HepG2 (cell line): ENCODE results near the gene SPAG9. TPM values are rescaled to one million over a fixed set of nuclear protein-coding genes. Genes with fewer than 3 reads are reported as not detected.

Source experiments
- KAT7 ChIP-seq: IDR thresholded peaks from 2 replicates; pipeline ENCODE4 v1.6.1; 2018; ENCODE audit warnings: borderline replicate concordance, missing compliant biosample characterization
- MEIS2 ChIP-seq: sonication (generic); formaldehyde crosslinking; IDR thresholded peaks from 2 replicates; pipeline ENCODE4 v1.9.0; 2021; ENCODE audit warnings: mild to moderate bottlenecking, missing genetic modification reagents
- MNT ChIP-seq: fragments of 450-650 bp; IDR thresholded peaks from 2 replicates; pipeline ENCODE4 v1.6.1; 2016
- MTA3 ChIP-seq: sonication (generic); formaldehyde crosslinking; IDR thresholded peaks from 2 replicates; pipeline ENCODE4 v1.4.0; 2020; ENCODE audit warnings: missing genetic modification reagents
- NR2F1 ChIP-seq, 2 experiments: fragments of 450-650 bp in 1 of 2; formaldehyde crosslinking in 1 of 2; IDR thresholded peaks; 2 replicates each; pipeline versions ENCODE4 v1.5.0 to v1.6.1; 2016 to 2020; ENCODE audit warnings: mild to moderate bottlenecking in 1 of 2, missing compliant biosample characterization in 1 of 2, missing genetic modification reagents in 1 of 2, moderate library complexity in 1 of 2
- POLR2G ChIP-seq: fragments of 200-400 bp; formaldehyde crosslinking; IDR thresholded peaks from 2 replicates; pipeline ENCODE4 v1.6.1; 2018; ENCODE audit warnings: mild to moderate bottlenecking, low read depth, low read length, moderate library complexity
- SRF ChIP-seq: IDR thresholded peaks from 2 replicates; pipeline ENCODE4 v1.6.1; 2011; ENCODE audit warnings: mild to moderate bottlenecking, low read depth, low read length, moderate library complexity
- SYNCRIP ChIP-seq: fragments of 200-400 bp; formaldehyde crosslinking; IDR thresholded peaks from 2 replicates; pipeline ENCODE4 v1.6.1; 2018; ENCODE audit warnings: mild to moderate bottlenecking, low read depth, low read length; ENCODE audit not compliant: insufficient read depth
- TIGD3 ChIP-seq: sonication (generic); formaldehyde crosslinking; IDR thresholded peaks from 2 replicates; pipeline ENCODE4 v1.5.1; 2020; ENCODE audit warnings: mild to moderate bottlenecking, missing genetic modification reagents, borderline replicate concordance
- USF2 ChIP-seq, 2 experiments: sonication (generic) in 1 of 2; formaldehyde crosslinking in 1 of 2; IDR thresholded peaks; 2 replicates each; pipeline versions ENCODE4 v1.5.1 to v1.6.1; 2011 to 2020; ENCODE audit warnings: borderline replicate concordance in 1 of 2, low read depth in 1 of 2, low read length in 1 of 2, mild to moderate bottlenecking in 1 of 2, missing genetic modification reagents in 1 of 2, moderate library complexity in 1 of 2
- ZBED4 ChIP-seq: sonication (generic); formaldehyde crosslinking; IDR thresholded peaks from 2 replicates; pipeline ENCODE4 v1.4.0; 2020; ENCODE audit warnings: missing genetic modification reagents, borderline replicate concordance
- ZFP41 ChIP-seq: sonication (generic); formaldehyde crosslinking; IDR thresholded peaks from 2 replicates; pipeline ENCODE4 v1.4.0; 2020; ENCODE audit warnings: mild to moderate bottlenecking, missing genetic modification reagents, borderline replicate concordance
- ZNF296 ChIP-seq: sonication (generic); formaldehyde crosslinking; conservative IDR thresholded peaks from 2 replicates; pipeline ENCODE4 v1.5.0; 2020; ENCODE audit warnings: mild to moderate bottlenecking, missing genetic modification reagents
- ZNF451 ChIP-seq: sonication (generic); formaldehyde crosslinking; IDR thresholded peaks from 2 replicates; pipeline ENCODE4 v1.5.0; 2020; ENCODE audit warnings: mild to moderate bottlenecking, missing genetic modification reagents
- ZNF558 ChIP-seq: sonication (generic); formaldehyde crosslinking; IDR thresholded peaks from 2 replicates; pipeline ENCODE4 v1.9.0; 2022; ENCODE audit warnings: mild to moderate bottlenecking, missing genetic modification reagents, borderline replicate concordance
- ZNF670 ChIP-seq: sonication (generic); formaldehyde crosslinking; IDR thresholded peaks from 2 replicates; pipeline ENCODE4 v1.8.0; 2022; ENCODE audit warnings: mild to moderate bottlenecking, missing genetic modification reagents, borderline replicate concordance
- ZNF790 ChIP-seq: sonication (generic); formaldehyde crosslinking; IDR thresholded peaks from 2 replicates; pipeline ENCODE4 v1.8.0; 2022; ENCODE audit warnings: missing genetic modification reagents, mild to moderate bottlenecking, borderline replicate concordance
- ZNF883 ChIP-seq: sonication (generic); formaldehyde crosslinking; IDR thresholded peaks from 2 replicates; pipeline ENCODE4 v1.5.1; 2020; ENCODE audit warnings: mild to moderate bottlenecking, missing genetic modification reagents; ENCODE audit errors: not compliant biosample characterization
- polyA plus RNA-seq, 8 experiments: library from polyadenylated mRNA; depleted of rRNA in 3 of 8; stranded (reverse) in 7 of 8; unstranded in 1 of 8; fragments of >200 nt; fragmentation: Illumina TruSeq in 4 of 8; extraction: Trizol in 4 of 8; gene quantifications; 2 replicates each; pipeline versions ENCODE4 v1.2.1 to v1.2.3, GENCODE V29; 2011 to 2016; ENCODE audit warnings: low read depth in 4 of 8, missing spikeins in 1 of 8, mixed read lengths in 1 of 8; ENCODE audit not compliant: insufficient read depth in 1 of 8
- total RNA-seq, 5 experiments: library from RNA; depleted of rRNA; stranded (reverse); fragments of >200 nt; fragmentation: Illumina TruSeq; extraction: Trizol; gene quantifications; 2 replicates each; pipeline ENCODE4 v1.2.3, GENCODE V29; 2016; ENCODE audit warnings: low read depth in 1 of 5

The SPAG9 gene
- total and polyA plus RNA-seq, 2 of the 13 experiments (the other 11 are each of a cell fraction or from before 2014, with no cell fraction given) = 43.2 to 78.6 TPM

GRCh38 chr17:51166198-51166986, 45.7 kb upstream of the SPAG9 start, which contains the start of gene NME2 (continued):
- TF ChIP-seq ZNF670 = peak; percentile 12; the same call in 1 of the 2 replicates
- TF ChIP-seq ZNF296 (CRISPR knock-in tag) = no peak
- TF ChIP-seq KAT7 = peak; percentile 49; the same call in 1 of the 2 replicates
- TF ChIP-seq ZNF883 = no peak
- no peak for TF ChIP-seq SYNCRIP
- peak; percentile 67; the same call in 1 of the 2 replicates for TF ChIP-seq MEIS2 (CRISPR knock-in tag)
- TF ChIP-seq NR2F1 (CRISPR knock-in tag; IDR thresholded peaks at IDR 0.05) = no peak
- TF ChIP-seq USF2 (IDR thresholded peaks at IDR 0.05; ENCODE audit: low read depth, low read length) = 0 out of 2 replicates have a peak, but pooled peaks have one; percentile 7
- no peak; the same call in 1 of the 2 replicates for TF ChIP-seq USF2 (CRISPR knock-in tag; IDR thresholded peaks at IDR 0.05; ENCODE audit: borderline replicate concordance)
- TF ChIP-seq MNT = peak; percentile 38; the same call in 1 of the 2 replicates
- peak; percentile 91; the same call in 1 of the 2 replicates for TF ChIP-seq ZNF558
- TF ChIP-seq POLR2G = peak; percentile 85
- no peak for TF ChIP-seq ZFP41 (CRISPR knock-in tag)
- peak; percentile 50; the same call in 1 of the 2 replicates for TF ChIP-seq ZNF451 (CRISPR knock-in tag)
- no peak; the same call in 1 of the 2 replicates for TF ChIP-seq TIGD3
- TF ChIP-seq MTA3 (CRISPR knock-in tag) = no peak
- peak; percentile 66; the same call in 1 of the 2 replicates for TF ChIP-seq ZBED4 (CRISPR knock-in tag)
- no peak for TF ChIP-seq ZNF790 (CRISPR knock-in tag)
- no peak for TF ChIP-seq SRF
